Skeletal muscle satellite cell (primary cell): ENCODE results near the gene GZMM.

Experiments used
- H3K27me3 ChIP-seq: 2 replicates; pipeline ENCODE4 v1.7.0; 2013; ENCODE audit warnings: low read length; ENCODE audit not compliant: control insufficient read depth, insufficient read depth
- H3K36me3 ChIP-seq: 2 replicates; pipeline ENCODE4 v1.7.0; 2013; ENCODE audit warnings: mild to moderate bottlenecking, control low read depth, low read length; ENCODE audit not compliant: insufficient read depth
- H3K4me1 ChIP-seq: 2 replicates; pipeline ENCODE4 v1.7.0; 2013; ENCODE audit warnings: low read length; ENCODE audit not compliant: control insufficient read depth, insufficient read depth
- H3K4me2 ChIP-seq: 2 replicates; pipeline ENCODE4 v1.7.0; 2013; ENCODE audit warnings: mild to moderate bottlenecking, low read length
- H3K4me3 ChIP-seq: 2 replicates; pipeline ENCODE4 v1.7.0; 2013; ENCODE audit warnings: low read length
- H3K9ac ChIP-seq: 2 replicates; pipeline ENCODE4 v1.7.0; 2013; ENCODE audit warnings: mild to moderate bottlenecking, low read depth, low read length, moderate library complexity
- H3K9me3 ChIP-seq: replicated peaks from 2 replicates; pipeline ENCODE4 v1.7.0; 2013; ENCODE audit warnings: mild to moderate bottlenecking, control low read depth, low read length

Gene GZMM

DNA sequence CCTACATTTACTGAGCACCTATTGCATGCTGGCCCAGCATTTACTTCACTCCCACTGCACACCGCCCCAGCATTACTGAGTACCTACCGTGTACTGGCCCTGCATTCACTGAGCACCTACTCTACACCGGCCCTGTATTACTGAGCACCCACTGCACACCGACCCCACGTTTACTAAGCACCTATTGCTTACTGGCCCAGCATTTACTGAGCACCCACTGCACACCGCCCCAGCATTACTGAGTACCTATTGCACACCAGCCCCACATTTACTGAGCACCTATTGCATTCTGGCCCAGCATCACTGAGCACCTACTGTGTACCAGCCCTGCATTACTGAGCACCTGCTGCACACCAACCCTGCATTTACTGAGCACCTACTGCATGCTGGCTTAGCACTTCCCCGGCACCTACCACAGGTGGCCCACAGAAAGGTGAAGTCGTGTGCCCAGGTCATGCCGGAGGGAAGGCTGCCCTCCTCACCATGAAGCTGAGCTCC is 29.6 kb upstream of the GZMM start:
- H3K4me2 ChIP-seq = no peak overlapping the region
- H3K27me3 ChIP-seq = no peaks in the 10 kb centered on the region
- H3K36me3 ChIP-seq = peaks cover 8% of the 10 kb centered on the region
- peaks cover 7% of the 10 kb centered on the region for H3K4me1 ChIP-seq
- no peak overlapping the region for H3K4me3 ChIP-seq
- H3K9ac ChIP-seq = no peak overlapping the region
- H3K9me3 ChIP-seq = no peaks in the 10 kb centered on the region

DNA sequence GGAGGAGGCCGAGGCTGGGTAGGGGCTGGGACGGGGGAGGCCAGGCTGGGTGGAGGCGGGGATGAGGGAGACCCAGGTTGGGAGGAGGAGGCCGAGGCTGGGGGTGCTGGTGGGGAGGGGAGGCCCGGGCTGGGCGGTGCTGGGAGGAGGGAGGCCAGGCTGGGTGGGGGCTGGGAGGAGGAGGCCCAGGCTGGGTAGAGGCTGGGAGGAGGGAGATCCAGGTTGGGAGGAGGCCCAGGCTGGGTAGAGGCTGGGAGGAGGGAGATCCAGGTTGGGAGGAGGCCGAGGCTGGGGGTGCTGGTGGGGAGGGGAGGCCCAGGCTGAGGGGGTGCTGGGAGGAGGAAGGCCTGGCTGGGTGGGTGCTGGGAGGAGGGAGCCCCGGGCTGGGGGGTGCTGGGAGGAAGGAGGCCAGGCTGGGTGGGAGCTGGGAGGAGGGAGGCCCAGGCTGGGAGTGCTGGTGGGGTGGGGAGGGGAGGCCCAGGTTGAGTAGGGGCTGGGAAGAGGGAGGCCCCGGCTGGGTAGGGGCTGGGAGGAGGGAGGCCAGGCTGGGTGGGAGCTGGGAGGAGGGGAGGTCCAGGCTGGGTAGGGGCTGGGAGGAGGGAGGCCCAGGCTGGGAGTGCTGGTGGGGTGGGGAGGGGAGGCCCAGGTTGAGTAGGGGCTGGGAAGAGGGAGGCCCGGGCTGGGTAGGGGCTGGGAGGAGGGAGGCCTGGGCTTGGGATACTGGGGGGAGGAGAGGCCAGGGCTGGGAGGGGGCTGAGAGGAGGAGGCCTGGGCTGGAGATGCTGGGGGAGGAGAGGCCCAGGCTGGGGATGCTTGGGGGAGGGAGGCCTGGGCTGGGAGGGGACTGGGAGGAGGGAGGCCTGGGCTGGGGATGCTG is 25.9 kb upstream of the GZMM start:
- Histone ChIP-seq H3K9me3 (no peaks in the 10 kb centered on the region), H3K9ac (no peak overlapping the region), H3K4me1 (no peaks in the 10 kb centered on the region), H3K27me3 (no peaks in the 10 kb centered on the region), H3K4me3 (no peak overlapping the region), H3K36me3 (peaks cover 13% of the 10 kb centered on the region), H3K4me2 (no peak overlapping the region)

DNA sequence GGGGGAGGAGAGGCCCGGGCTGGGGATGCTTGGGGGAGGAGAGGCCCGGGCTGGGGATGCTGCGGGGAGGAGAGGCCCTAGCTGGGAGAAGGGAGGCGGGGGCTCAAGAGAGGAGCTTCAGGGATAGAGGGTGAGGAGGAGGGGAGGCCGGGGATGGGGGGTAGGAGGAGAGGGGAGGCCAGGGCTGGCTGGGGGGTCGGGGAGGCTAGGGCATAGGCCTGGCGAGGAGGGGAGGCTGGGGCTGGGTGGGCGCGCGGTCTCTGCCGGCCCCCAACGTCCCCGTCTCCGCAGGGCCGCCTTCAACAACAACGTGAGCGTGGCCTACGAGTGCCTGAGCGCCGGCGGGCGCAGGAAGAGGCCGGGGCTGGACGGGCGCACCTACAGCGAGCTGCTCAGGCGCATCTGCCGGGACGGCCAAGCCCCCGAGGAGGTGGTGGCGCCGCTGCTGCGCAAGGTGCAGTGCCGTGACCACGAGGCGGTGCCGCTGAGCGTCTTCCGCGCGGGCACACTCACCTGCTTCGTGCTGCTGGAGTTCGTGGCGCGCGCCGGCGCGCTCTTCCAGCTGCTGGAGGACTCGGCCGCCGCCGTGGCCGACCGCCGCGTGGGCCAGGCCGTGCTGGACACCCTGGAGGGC is 25.1 kb upstream of the GZMM start:
- Histone ChIP-seq H3K36me3 (peaks cover 8% of the 10 kb centered on the region), H3K4me2 (no peak overlapping the region), H3K4me1 (no peaks in the 10 kb centered on the region), H3K9me3 (no peaks in the 10 kb centered on the region), H3K27me3 (no peaks in the 10 kb centered on the region), H3K9ac (no peak overlapping the region), H3K4me3 (no peak overlapping the region)

DNA sequence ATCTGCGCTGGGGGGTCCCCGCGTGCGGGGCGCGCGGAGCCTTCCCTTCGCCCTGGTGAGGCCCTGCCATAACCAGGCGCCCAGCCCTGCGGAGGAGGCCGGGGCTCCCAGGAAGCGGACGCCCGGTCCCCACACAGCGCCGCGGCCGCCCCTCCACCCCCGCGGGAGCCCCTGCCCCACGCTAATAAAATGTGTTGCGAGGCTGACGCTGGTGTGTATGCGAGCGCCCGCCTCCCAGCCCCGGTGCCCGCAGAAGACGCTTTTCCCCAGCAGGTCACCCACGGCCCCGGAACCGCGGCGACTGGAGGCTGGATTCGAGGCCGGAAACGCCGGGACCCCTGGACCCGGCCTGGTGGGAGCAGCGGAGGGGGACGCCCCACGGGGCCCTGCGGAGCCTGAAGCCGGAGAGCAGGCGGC is 24.4 kb upstream of the GZMM start:
- Histone ChIP-seq H3K9me3 (no peaks in the 10 kb centered on the region), H3K4me3 (no peak overlapping the region), H3K36me3 (peaks cover 5% of the 10 kb centered on the region), H3K4me2 (no peak overlapping the region), H3K27me3 (no peaks in the 10 kb centered on the region), H3K9ac (no peak overlapping the region), H3K4me1 (no peaks in the 10 kb centered on the region)

DNA sequence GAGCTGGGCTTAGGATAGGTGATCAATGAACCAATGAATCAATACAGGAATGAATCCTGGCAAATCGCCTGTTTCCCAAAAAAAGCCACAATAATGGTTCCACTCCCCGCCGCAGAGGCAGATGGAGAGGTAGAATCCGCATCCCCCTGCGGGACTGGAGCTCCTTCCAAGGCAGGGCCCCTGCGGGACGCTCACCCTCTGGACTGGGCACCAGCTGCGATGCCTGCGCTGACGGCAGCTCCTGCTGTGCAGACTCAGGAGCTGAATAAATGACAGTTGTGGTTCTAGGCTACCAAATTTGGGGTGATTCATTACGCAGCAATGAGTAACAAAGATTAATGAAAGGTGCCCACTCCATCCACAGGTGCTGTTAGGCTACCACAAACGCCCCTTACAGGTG is 21.1 kb upstream of the GZMM start:
- Histone ChIP-seq H3K36me3 (peaks cover 5% of the 10 kb centered on the region), H3K4me3 (no peak overlapping the region), H3K9ac (no peak overlapping the region), H3K27me3 (peaks cover 2% of the 10 kb centered on the region), H3K9me3 (no peaks in the 10 kb centered on the region), H3K4me2 (no peak overlapping the region), H3K4me1 (no peaks in the 10 kb centered on the region)

DNA sequence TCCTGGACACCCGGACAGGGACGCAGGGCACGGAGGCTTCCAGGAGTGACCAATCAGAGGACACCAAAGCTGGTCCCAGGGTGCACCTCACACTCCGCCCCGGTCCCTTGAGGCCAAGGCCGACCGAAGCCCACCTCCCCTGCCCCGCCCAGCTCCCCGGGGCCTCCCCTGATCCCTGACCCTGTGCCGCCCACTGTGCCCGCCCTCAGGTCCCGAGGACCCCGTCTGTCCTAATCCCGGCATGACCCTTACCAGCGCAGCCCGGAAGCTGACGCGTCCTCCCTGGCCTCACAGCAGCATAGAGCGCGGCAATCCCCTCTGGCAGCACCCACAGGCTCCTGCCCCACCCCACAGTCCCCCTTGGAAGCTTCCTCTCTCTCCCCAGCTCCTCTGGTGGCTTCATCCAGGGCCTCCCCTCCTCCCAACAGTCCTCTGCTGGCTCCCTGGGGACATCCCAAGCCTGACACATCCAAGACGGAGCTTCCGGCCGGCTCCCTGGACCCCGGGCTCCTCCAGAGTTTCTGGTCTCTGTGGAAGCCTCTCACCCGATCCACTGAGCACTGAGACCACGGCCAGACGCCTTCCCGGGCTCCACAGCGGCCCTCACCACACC is 19.7 kb upstream of the GZMM start:
- H3K9ac ChIP-seq = no peak overlapping the region
- H3K36me3 ChIP-seq = peaks cover 5% of the 10 kb centered on the region
- H3K27me3 ChIP-seq = peaks cover 2% of the 10 kb centered on the region
- H3K4me1 ChIP-seq = no peaks in the 10 kb centered on the region
- H3K4me2 ChIP-seq = no peak overlapping the region
- H3K4me3 ChIP-seq = no peak overlapping the region
- H3K9me3 ChIP-seq = no peaks in the 10 kb centered on the region

DNA sequence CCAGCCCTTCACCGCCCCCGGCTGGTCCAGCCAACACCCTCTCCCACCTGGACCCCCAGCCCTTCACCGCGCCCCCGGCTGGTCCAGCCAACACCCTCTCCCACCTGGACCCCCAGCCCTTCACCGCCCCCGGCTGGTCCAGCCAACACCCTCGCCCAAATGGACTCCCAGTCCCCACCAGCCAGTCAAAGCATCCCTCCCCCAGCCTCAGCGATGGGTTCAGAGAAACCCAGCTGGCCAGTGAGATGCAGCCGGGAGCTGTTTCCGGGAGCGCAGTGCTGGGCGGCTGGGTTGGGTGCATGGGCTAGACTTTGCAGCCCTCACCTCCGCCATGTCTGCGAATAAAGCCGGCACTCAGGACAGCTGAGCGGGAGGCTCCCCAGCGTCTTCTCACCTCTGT is 18.8 kb upstream of the GZMM start:
- peaks cover under 1% of the 10 kb centered on the region for H3K36me3 ChIP-seq
- H3K27me3 ChIP-seq = peaks cover 2% of the 10 kb centered on the region
- H3K4me2 ChIP-seq = no peak overlapping the region

DNA sequence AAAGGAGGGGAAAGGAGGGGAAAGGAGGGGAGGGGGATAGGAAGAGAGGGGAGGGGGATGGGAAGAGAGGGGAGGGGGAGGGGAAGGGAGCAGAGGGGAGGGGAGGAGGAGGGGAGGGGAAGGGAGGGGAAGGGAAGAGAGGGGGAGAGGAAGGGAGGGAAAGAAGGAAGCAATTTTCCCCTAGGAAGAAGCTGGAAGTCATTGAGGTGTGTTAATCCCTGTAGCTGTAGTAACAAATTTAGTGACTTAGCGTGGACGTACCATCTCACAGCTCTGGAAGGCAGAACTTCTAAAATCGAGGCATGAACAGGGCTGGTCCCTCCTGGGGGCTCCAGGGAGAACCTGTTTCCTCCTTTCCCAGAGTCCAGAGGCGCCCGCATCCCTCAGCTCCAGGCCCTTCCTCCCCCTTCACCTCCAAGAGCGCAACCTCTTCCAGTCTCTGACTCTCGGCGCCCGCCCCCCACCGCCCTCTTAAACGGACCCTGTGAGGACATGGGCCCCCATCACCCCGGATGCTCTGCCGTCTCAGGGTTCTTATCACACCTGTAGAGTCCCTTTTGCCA is 17.9 kb upstream of the GZMM start:
- no peak overlapping the region for H3K4me3 ChIP-seq

More for the DNA sequence above, 18.8 kb upstream of the GZMM start:
- Histone ChIP-seq H3K4me1 (no peaks in the 10 kb centered on the region), H3K9ac (no peak overlapping the region), H3K4me3 (no peak overlapping the region), H3K9me3 (no peaks in the 10 kb centered on the region)

DNA sequence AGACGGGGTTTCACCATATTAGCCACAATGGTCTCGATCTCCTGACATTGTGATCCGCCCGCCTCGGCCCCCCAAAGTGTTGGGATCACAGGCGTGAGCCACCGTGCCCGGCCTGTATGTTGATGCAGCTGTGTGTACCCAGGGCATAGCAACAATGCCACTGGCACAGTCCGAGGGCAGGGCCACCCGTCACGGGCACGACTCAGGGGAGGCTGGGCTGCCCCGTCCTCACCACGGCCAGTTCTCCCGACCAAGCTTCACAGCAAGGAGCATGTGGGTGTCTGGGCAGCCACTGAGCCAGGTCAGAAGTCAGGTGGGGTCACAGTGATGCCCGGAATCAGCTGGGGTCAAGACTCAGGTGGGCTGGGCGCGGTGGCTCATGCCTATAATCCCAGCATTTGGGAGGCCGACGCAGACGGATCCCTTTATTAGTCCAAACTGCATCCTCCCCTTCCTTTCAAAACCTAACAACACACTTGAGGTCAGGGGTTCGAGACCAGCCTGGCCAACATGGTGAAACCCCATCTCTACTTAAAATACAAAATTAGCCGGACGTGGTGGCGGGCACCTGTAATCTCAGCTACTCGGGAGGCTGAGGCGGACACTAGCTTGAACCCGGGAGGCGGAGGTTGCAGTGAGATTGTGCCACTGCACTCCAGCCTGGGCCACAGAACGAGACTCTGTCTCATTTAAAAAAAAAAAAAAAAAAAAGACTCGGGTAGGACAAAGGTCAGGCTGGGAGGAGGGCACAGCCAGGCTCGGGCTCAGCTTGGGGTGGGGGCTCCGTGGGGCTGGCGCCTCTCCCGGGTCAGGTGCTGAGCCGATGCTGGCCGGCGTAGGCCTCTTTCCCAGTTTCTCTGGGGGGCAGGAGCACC is 13.5 kb upstream of the GZMM start:
- Histone ChIP-seq H3K4me3 (peak overlapping the region; percentile 99), H3K9me3 (no peaks in the 10 kb centered on the region), H3K36me3 (no peaks in the 10 kb centered on the region), H3K27me3 (peaks cover 2% of the 10 kb centered on the region), H3K4me1 (peaks cover 25% of the 10 kb centered on the region), H3K9ac (peak overlapping the region; percentile 97), H3K4me2 (peak overlapping the region; percentile 88)

More for the DNA sequence above, 17.9 kb upstream of the GZMM start:
- H3K27me3 ChIP-seq = peaks cover 2% of the 10 kb centered on the region
- no peak overlapping the region for H3K4me2 ChIP-seq
- no peaks in the 10 kb centered on the region for H3K9me3 ChIP-seq
- H3K36me3 ChIP-seq = no peaks in the 10 kb centered on the region
- H3K4me1 ChIP-seq = no peaks in the 10 kb centered on the region
- no peak overlapping the region for H3K9ac ChIP-seq

DNA sequence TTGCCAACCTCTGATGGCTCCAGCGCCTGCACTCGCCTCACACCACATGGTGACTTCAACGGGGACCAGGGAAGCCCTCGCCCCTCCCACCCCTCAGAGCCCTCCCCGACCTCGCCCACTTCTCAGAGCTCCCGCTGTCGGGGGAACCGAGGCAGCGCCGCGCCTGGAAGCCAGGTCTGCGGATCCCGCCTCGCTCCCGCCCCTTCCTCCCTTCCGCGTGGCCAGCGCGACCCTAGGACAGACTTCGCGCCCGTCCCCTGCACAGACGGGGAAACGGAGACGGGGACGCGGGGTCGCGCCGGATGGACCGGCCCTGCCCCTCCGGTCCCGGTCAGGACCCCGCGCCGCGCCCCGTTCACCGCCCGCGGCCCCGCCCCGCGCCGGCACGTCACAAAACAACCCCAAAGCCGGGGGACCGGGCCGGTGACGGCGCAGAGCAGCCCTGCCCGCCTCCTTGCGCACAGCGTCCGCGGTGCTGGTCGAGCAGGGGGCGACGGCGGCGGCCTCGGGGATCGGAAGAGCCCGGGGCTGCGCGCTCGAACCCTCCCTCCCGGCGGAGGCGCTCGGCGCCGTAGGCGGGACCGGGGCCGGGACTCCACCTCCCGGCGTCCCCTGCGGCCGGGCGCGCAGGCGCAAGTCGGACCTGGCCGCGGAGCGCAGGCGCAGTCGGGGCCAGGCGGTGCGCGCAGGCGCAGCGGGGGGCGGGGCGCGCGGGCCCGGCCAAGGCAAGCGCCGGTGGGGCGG is 12.7 kb upstream of the GZMM start:
- Histone ChIP-seq H3K36me3 (peaks cover 4% of the 10 kb centered on the region), H3K9ac (peak overlapping the region; percentile 97), H3K4me1 (peaks cover 28% of the 10 kb centered on the region), H3K27me3 (peaks cover 2% of the 10 kb centered on the region), H3K9me3 (no peaks in the 10 kb centered on the region), H3K4me3 (peak overlapping the region; percentile 99), H3K4me2 (peak overlapping the region; percentile 88)
